ENCODE data around the gene HOXB8. TPM values are rescaled to one million over a fixed set of nuclear protein-coding genes. Genes with fewer than 3 reads are reported as not detected.

Gene HOXB8
- total and polyA plus RNA-seq, 10 of the 15 experiments (the other 5 are each of a cell fraction or from before 2014, with no cell fraction given): 0.21 TPM; not detected in 9

- SMC1A ChIA-PET (ENCODE audit: uncharacterized antibody, unreplicated experiment): no interaction called here
- TF ChIP-seq PML (IDR thresholded peaks at IDR 0.05; ENCODE audit: low read length): no peak
- TF ChIP-seq EED (IDR thresholded peaks at IDR 0.05; ENCODE audit: low read depth): no peak
- TF ChIP-seq HSF1 (IDR thresholded peaks at IDR 0.05; ENCODE audit: low read depth, low read length): no peak
- no peak for TF ChIP-seq ZNF207 (IDR thresholded peaks at IDR 0.05; ENCODE audit: borderline replicate concordance)
- no peak for TF ChIP-seq RBBP5 (conservative IDR thresholded peaks at IDR 0.05)
- TF ChIP-seq ZBTB4 (CRISPR knock-in tag; IDR thresholded peaks at IDR 0.05): no peak
- no peak for TF ChIP-seq KAT2A (conservative IDR thresholded peaks at IDR 0.05; ENCODE audit: control insufficient read depth, low read depth, low read length)
- no peak for TF ChIP-seq CHD1 (IDR thresholded peaks at IDR 0.05; ENCODE audit: low read depth, low read length)
- no peak for TF ChIP-seq SREBF1 (IDR thresholded peaks at IDR 0.05; ENCODE audit: low read length)
- TF ChIP-seq JUNB (IDR thresholded peaks at IDR 0.05): no peak
- no peak for TF ChIP-seq BCL11A (IDR thresholded peaks at IDR 0.05; ENCODE audit: low read depth, low read length)
- no peak for TF ChIP-seq NRF1 (conservative IDR thresholded peaks at IDR 0.05; ENCODE audit: low read depth, low read length)
- TF ChIP-seq NKRF (conservative IDR thresholded peaks at IDR 0.05): no peak
- TF ChIP-seq BRCA1 (IDR thresholded peaks at IDR 0.05; ENCODE audit: low read depth, low read length): no peak
- no peak for TF ChIP-seq PAX5 (IDR thresholded peaks at IDR 0.05; ENCODE audit: borderline replicate concordance, low read depth, low read length)
- TF ChIP-seq NBN (IDR thresholded peaks at IDR 0.05): no peak
- TF ChIP-seq MTA3 (IDR thresholded peaks at IDR 0.05; ENCODE audit: borderline replicate concordance, low read length): no peak
Measured at GRCh38 chr17:48627623-48628521, 12.8 kb upstream of the HOXB8 start.

More at GRCh38 chr17:48627623-48628521, 12.8 kb upstream of the HOXB8 start:
- ATAC-seq: no peak
- CTCF ChIA-PET: interaction anchor here (0.8 to 1.5 kb wide), 2 partner anchors 11 to 35 kb away, joined by 3 read pairs; partner anchors contain the start of gene HOXB5
- H3K27ac ChIP-seq (ENCODE audit: control insufficient read depth, insufficient read depth): no peak overlapping the region
- no peak for DNase-seq (ENCODE audit: low read depth, low spot score)
- in situ Hi-C loops (cut with MboI): loop anchor here (10.0 kb wide), 1 partner anchor 783 kb away; the partner anchor contains the start of gene SCRN2
- FAIRE-seq: no peak
- H3K9ac ChIP-seq (ENCODE audit: control insufficient read depth, insufficient read depth, low read length): no peak overlapping the region
- no peaks in the 10 kb centered on the region; a peak in 1 of 4 replicates for H3K36me3 ChIP-seq (ENCODE audit: control insufficient read depth in 2 of 2, insufficient read depth in 2 of 2, low read length in 1 of 2)
- H4K20me1 ChIP-seq (ENCODE audit: control insufficient read depth, insufficient read depth): no peaks in the 10 kb centered on the region
- no peak overlapping the region for H3K4me2 ChIP-seq (ENCODE audit: control insufficient read depth, insufficient read depth)
- no TSS peak for BruUV-seq (replicated peaks)
- WGBS (ENCODE audit: insufficient coverage, insufficient replicate concordance, low lambda C conversion rate, missing lambda C conversion rate): 69% methylated on average over 27 of the region's 27 CpGs
- POLR2A ChIA-PET: no interaction called here
- peaks cover 14% of the 10 kb centered on the region for H3K4me1 ChIP-seq (ENCODE audit: control insufficient read depth, insufficient read depth, low read length)
- RAD21 ChIA-PET (ENCODE audit: unreplicated experiment): no interaction called here
- H3K79me2 ChIP-seq (ENCODE audit: control insufficient read depth, insufficient read depth, low read length): no peaks in the 10 kb centered on the region
- intact Hi-C loops (cut with micrococcal nuclease; ENCODE audit: unreplicated experiment): no loop called here
- H2AFZ ChIP-seq (ENCODE audit: control insufficient read depth, low read depth, low read length): no peak overlapping the region
- H3K9me3 ChIP-seq (replicated peaks; ENCODE audit: control insufficient read depth, insufficient read depth, low read length): no peaks in the 10 kb centered on the region
- no peak overlapping the region for H3K4me3 ChIP-seq
- H3K27me3 ChIP-seq (replicated peaks in 1 of 2; ENCODE audit: control insufficient read depth in 2 of 2, insufficient read depth in 2 of 2, low read length in 1 of 2): peaks cover 32 to 33% of the 10 kb centered on the region in 2 experiments
